WTC11 (cell line): ENCODE data around the gene MACF1. TPM values are rescaled to one million over a fixed set of nuclear protein-coding genes. Genes with fewer than 3 reads are reported as not detected.

ENCODE experiments used
- ATAC-seq: fragments of 200-7000 bp; cut with Tn5 transposase; 2 replicates; pipeline ENCODE4 v1.10.0; 2021; ENCODE audit warnings: mild to moderate bottlenecking, moderate library complexity
- CTCF ChIA-PET: fragments of 300-600 bp; sonication (Branson Sonifier 250); formaldehyde crosslinking; loops from one replicate; lab custom pipeline; 2021; ENCODE audit warnings: antibody characterized with exemption; lab: Charles Lee
- POLR2A ChIA-PET: fragments of 350-600 bp; sonication (Branson Sonifier 250); formaldehyde crosslinking; loops from one replicate; lab custom pipeline; 2021; ENCODE audit warnings: antibody characterized with exemption; lab: Charles Lee
- DNase-seq: peaks from one replicate; pipeline ENCODE4 v3.0.0; 2021; ENCODE audit warnings: low spot score
- H3K27ac Mint-ChIP-seq: 2 replicates; pipeline ENCODE4 v1.8.0; 2021; ENCODE audit warnings: mixed read lengths
- H3K27me3 Mint-ChIP-seq: 2 replicates; pipeline ENCODE4 v1.8.0; 2021; ENCODE audit warnings: low read depth, mild to moderate bottlenecking, moderate library complexity, mixed read lengths
- H3K36me3 Mint-ChIP-seq: 2 replicates; pipeline ENCODE4 v1.8.0; 2021; ENCODE audit warnings: mixed read lengths
- H3K4me1 Mint-ChIP-seq: 2 replicates; pipeline ENCODE4 v1.8.0; 2022; ENCODE audit warnings: mixed read lengths
- H3K4me3 Mint-ChIP-seq: 2 replicates; pipeline ENCODE4 v1.8.0; 2021; ENCODE audit warnings: mild to moderate bottlenecking, moderate library complexity, mixed read lengths
- H3K9me3 Mint-ChIP-seq: 2 replicates; pipeline ENCODE4 v1.8.0; 2021; ENCODE audit warnings: mixed read lengths
- ATF2 ChIP-seq: sonication (generic); formaldehyde crosslinking; IDR thresholded peaks from 2 replicates; pipeline ENCODE4 v1.8.1; 2022; ENCODE audit warnings: low read depth, missing genetic modification reagents, borderline replicate concordance
- ATF3 ChIP-seq: sonication (generic); formaldehyde crosslinking; conservative IDR thresholded peaks from 2 replicates; pipeline ENCODE4 v1.8.1; 2022; ENCODE audit warnings: mild to moderate bottlenecking, missing genetic modification reagents
- E2F4 ChIP-seq: sonication (generic); formaldehyde crosslinking; IDR thresholded peaks from 2 replicates; pipeline ENCODE4 v1.8.1; 2022; ENCODE audit warnings: low read depth, mild to moderate bottlenecking, moderate library complexity, missing genetic modification reagents, borderline replicate concordance
- FOXP1 ChIP-seq: sonication (generic); formaldehyde crosslinking; IDR thresholded peaks from 2 replicates; pipeline ENCODE4 v1.8.0; 2022; ENCODE audit warnings: missing genetic modification reagents, mild to moderate bottlenecking, moderate library complexity, borderline replicate concordance
- GRHL2 ChIP-seq: fragments of 250-450 bp; sonication (Bioruptor Pico); IDR thresholded peaks from 2 replicates; pipeline ENCODE4 v1.8.0; 2022; ENCODE audit warnings: mild to moderate bottlenecking, moderate library complexity; ENCODE audit not compliant: insufficient replicate concordance, severe bottlenecking
- MAX ChIP-seq: sonication (generic); formaldehyde crosslinking; IDR thresholded peaks from 2 replicates; pipeline ENCODE4 v1.8.0; 2022; ENCODE audit warnings: mild to moderate bottlenecking, missing genetic modification reagents
- RELA ChIP-seq: sonication (generic); formaldehyde crosslinking; IDR thresholded peaks from 2 replicates; pipeline ENCODE4 v1.8.1; 2022; ENCODE audit warnings: missing genetic modification reagents, mild to moderate bottlenecking, borderline replicate concordance
- RORB ChIP-seq: fragments of 250-450 bp; sonication (Bioruptor Pico); IDR thresholded peaks from 2 replicates; pipeline ENCODE4 v1.9.0; 2021; ENCODE audit warnings: mild to moderate bottlenecking
- TP53 ChIP-seq: sonication (generic); formaldehyde crosslinking; IDR thresholded peaks from 2 replicates; pipeline ENCODE4 v1.8.1; 2023; ENCODE audit warnings: mild to moderate bottlenecking, missing genetic modification reagents
- ZNF121 ChIP-seq: sonication (generic); formaldehyde crosslinking; IDR thresholded peaks from 2 replicates; pipeline ENCODE4 v1.8.0; 2023; ENCODE audit warnings: missing genetic modification reagents
- total RNA-seq: library from RNA; stranded (reverse); gene quantifications from 3 replicates; pipeline ENCODE4 v1.2.3, GENCODE V29; 2021
- TF ChIP-seq, protein P1 (sequence below): sonication (generic); formaldehyde crosslinking; IDR thresholded peaks from 2 replicates; pipeline ENCODE4 v1.8.1; 2022; ENCODE audit warnings: mild to moderate bottlenecking, missing genetic modification reagents, moderate library complexity, borderline replicate concordance
- TF ChIP-seq, protein P2 (sequence below): sonication (generic); formaldehyde crosslinking; IDR thresholded peaks from 2 replicates; pipeline ENCODE4 v1.8.0; 2023; ENCODE audit warnings: mild to moderate bottlenecking, missing genetic modification reagents
- TF ChIP-seq, protein P3 (sequence below): sonication (generic); formaldehyde crosslinking; IDR thresholded peaks from 2 replicates; pipeline ENCODE4 v1.8.1; 2023; ENCODE audit warnings: mild to moderate bottlenecking, missing genetic modification reagents, borderline replicate concordance
- TF ChIP-seq, protein P4 (sequence below): sonication (generic); formaldehyde crosslinking; IDR thresholded peaks from 2 replicates; pipeline ENCODE4 v1.8.1; 2023; ENCODE audit warnings: mild to moderate bottlenecking, moderate library complexity, missing genetic modification reagents

MACF1 gene
- total RNA-seq, 1 experiment from 2014 or later: 327 TPM

DNA sequence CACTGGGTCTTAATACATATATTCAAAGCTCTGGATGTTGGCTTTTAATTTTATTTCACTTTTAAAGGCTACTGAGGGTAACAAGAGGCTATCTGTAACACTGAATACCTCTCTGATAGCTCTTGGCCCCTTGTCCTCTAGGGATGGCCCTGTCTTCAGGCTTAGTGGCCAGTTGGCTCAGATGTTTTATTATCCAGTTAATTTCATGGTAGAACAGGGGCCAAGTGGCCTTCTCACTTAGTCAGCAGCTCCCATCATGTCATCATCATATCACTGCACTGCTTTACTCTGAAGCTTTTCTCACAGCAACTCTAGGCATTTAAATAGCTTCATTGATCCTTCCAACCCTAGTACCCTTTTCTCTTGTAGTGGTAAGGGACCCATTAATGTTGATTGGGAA lies 40.2 kb upstream of the MACF1 start:
- ChIA-PET POLR2A (interaction anchor here (0.5 to 0.9 kb wide), 2 partner anchors 31 to 50 kb away, joined by 3 read pairs; no protein-coding TSS in a partner anchor), CTCF (interaction anchor here (1.1 to 3.9 kb wide), 6 partner anchors 20 to 83 kb away, joined by 3 to 23 read pairs (median 4); no protein-coding TSS in a partner anchor)
- Mint-ChIP-seq H3K27ac (no peak overlapping the region), H3K4me1 (peaks cover 76% of the 10 kb centered on the region), H3K27me3 (no peaks in the 10 kb centered on the region), H3K4me3 (no peak overlapping the region), H3K36me3 (no peaks in the 10 kb centered on the region), H3K9me3 (no peaks in the 10 kb centered on the region)
- TF ChIP-seq, protein P1, sequence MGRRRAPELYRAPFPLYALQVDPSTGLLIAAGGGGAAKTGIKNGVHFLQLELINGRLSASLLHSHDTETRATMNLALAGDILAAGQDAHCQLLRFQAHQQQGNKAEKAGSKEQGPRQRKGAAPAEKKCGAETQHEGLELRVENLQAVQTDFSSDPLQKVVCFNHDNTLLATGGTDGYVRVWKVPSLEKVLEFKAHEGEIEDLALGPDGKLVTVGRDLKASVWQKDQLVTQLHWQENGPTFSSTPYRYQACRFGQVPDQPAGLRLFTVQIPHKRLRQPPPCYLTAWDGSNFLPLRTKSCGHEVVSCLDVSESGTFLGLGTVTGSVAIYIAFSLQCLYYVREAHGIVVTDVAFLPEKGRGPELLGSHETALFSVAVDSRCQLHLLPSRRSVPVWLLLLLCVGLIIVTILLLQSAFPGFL: no peak
- TF ChIP-seq MAX (CRISPR knock-in tag): no peak
- no peak for TF ChIP-seq FOXP1
- no peak for TF ChIP-seq ATF3 (CRISPR knock-in tag)
- no peak for TF ChIP-seq ATF2
- no peak for TF ChIP-seq E2F4
- no peak for TF ChIP-seq GRHL2 (CRISPR knock-in tag)
- TF ChIP-seq, protein P2, sequence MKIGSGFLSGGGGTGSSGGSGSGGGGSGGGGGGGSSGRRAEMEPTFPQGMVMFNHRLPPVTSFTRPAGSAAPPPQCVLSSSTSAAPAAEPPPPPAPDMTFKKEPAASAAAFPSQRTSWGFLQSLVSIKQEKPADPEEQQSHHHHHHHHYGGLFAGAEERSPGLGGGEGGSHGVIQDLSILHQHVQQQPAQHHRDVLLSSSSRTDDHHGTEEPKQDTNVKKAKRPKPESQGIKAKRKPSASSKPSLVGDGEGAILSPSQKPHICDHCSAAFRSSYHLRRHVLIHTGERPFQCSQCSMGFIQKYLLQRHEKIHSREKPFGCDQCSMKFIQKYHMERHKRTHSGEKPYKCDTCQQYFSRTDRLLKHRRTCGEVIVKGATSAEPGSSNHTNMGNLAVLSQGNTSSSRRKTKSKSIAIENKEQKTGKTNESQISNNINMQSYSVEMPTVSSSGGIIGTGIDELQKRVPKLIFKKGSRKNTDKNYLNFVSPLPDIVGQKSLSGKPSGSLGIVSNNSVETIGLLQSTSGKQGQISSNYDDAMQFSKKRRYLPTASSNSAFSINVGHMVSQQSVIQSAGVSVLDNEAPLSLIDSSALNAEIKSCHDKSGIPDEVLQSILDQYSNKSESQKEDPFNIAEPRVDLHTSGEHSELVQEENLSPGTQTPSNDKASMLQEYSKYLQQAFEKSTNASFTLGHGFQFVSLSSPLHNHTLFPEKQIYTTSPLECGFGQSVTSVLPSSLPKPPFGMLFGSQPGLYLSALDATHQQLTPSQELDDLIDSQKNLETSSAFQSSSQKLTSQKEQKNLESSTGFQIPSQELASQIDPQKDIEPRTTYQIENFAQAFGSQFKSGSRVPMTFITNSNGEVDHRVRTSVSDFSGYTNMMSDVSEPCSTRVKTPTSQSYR: no peak
- TF ChIP-seq TP53 (CRISPR knock-in tag): no peak
- no peak for TF ChIP-seq RORB (CRISPR knock-in tag)
- TF ChIP-seq, protein P3, sequence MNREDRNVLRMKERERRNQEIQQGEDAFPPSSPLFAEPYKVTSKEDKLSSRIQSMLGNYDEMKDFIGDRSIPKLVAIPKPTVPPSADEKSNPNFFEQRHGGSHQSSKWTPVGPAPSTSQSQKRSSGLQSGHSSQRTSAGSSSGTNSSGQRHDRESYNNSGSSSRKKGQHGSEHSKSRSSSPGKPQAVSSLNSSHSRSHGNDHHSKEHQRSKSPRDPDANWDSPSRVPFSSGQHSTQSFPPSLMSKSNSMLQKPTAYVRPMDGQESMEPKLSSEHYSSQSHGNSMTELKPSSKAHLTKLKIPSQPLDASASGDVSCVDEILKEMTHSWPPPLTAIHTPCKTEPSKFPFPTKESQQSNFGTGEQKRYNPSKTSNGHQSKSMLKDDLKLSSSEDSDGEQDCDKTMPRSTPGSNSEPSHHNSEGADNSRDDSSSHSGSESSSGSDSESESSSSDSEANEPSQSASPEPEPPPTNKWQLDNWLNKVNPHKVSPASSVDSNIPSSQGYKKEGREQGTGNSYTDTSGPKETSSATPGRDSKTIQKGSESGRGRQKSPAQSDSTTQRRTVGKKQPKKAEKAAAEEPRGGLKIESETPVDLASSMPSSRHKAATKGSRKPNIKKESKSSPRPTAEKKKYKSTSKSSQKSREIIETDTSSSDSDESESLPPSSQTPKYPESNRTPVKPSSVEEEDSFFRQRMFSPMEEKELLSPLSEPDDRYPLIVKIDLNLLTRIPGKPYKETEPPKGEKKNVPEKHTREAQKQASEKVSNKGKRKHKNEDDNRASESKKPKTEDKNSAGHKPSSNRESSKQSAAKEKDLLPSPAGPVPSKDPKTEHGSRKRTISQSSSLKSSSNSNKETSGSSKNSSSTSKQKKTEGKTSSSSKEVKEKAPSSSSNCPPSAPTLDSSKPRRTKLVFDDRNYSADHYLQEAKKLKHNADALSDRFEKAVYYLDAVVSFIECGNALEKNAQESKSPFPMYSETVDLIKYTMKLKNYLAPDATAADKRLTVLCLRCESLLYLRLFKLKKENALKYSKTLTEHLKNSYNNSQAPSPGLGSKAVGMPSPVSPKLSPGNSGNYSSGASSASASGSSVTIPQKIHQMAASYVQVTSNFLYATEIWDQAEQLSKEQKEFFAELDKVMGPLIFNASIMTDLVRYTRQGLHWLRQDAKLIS (CRISPR knock-in tag): no peak
- TF ChIP-seq RELA (CRISPR knock-in tag): no peak
- TF ChIP-seq, protein P4, sequence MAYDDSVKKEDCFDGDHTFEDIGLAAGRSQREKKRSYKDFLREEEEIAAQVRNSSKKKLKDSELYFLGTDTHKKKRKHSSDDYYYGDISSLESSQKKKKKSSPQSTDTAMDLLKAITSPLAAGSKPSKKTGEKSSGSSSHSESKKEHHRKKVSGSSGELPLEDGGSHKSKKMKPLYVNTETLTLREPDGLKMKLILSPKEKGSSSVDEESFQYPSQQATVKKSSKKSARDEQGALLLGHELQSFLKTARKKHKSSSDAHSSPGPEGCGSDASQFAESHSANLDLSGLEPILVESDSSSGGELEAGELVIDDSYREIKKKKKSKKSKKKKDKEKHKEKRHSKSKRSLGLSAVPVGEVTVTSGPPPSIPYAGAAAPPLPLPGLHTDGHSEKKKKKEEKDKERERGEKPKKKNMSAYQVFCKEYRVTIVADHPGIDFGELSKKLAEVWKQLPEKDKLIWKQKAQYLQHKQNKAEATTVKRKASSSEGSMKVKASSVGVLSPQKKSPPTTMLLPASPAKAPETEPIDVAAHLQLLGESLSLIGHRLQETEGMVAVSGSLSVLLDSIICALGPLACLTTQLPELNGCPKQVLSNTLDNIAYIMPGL (CRISPR knock-in tag): no peak
- TF ChIP-seq ZNF121 (CRISPR knock-in tag): no peak
- ATAC-seq (no peak), DNase-seq (no peak)
